NCI-H2107 (cell line): ENCODE measurements around the gene SMPDL3B.

Experiments used
- DNase-seq: peaks from one replicate; lab custom pipeline; 2025; lab: John Stamatoyannopoulos, UW

The SMPDL3B gene, protein sequence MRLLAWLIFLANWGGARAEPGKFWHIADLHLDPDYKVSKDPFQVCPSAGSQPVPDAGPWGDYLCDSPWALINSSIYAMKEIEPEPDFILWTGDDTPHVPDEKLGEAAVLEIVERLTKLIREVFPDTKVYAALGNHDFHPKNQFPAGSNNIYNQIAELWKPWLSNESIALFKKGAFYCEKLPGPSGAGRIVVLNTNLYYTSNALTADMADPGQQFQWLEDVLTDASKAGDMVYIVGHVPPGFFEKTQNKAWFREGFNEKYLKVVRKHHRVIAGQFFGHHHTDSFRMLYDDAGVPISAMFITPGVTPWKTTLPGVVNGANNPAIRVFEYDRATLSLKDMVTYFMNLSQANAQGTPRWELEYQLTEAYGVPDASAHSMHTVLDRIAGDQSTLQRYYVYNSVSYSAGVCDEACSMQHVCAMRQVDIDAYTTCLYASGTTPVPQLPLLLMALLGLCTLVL

DNA sequence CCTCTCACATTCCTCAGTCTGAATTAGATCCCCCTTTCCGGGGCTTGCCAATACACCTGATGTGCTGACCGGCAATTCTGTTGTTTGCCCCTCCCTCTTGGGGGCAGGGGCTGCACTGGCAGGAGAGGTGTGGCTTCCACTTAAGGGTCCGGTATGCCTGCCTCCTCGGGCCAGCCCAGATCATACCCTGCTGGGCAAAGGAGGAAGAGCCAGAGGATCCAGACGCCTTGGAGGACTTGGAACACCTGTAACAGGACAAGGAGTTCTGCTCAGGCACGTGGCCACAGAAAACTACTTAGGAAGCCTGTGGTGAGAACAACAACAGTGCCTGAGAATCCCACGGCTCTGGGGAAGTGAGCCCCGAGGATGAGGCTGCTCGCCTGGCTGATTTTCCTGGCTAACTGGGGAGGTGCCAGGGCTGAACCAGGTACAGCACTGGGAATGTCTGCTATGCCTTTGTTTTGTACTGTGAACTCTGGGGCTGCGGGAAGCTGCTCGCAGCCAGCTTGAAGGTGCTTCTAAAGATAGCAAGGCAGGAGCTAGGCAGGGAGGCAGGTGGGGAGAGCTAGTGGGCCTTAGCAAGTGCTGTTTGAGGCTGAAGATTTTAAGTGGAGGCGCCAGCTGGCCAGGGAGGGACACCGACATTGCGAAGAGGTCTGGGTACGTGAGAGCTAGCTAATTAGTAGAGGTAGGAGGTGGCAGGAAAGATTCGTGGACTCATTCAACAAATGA, at the start of gene SMPDL3B:
Gene SMPDL3B (plus strand): TSS at position 183 of the 732 bp plus-strand sequence. CDS start 184 bp downstream, at position 367.
- peak; percentile 72 for DNase-seq

DNA sequence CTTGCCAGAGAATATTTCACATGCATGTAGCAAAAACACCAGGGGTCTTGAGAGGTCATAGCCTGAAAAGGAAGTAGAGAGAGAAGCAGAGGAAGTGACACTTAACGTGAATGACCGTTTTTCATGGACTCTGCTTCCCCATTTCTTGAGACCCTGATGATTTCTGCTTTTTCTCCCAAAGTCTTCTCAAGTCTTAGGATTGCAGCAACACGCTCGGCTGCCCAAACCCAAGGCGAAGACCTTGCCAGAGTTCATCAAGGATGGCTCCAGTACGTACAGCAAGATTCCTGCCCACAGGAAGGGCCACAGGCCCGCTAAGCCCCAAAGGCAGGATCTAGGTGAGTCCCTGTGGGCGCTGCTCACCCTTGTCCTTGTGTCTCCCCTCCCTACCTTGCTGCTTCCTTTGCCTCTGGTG, 49.7 kb upstream of the SMPDL3B start:
- DNase-seq: no peak

DNA sequence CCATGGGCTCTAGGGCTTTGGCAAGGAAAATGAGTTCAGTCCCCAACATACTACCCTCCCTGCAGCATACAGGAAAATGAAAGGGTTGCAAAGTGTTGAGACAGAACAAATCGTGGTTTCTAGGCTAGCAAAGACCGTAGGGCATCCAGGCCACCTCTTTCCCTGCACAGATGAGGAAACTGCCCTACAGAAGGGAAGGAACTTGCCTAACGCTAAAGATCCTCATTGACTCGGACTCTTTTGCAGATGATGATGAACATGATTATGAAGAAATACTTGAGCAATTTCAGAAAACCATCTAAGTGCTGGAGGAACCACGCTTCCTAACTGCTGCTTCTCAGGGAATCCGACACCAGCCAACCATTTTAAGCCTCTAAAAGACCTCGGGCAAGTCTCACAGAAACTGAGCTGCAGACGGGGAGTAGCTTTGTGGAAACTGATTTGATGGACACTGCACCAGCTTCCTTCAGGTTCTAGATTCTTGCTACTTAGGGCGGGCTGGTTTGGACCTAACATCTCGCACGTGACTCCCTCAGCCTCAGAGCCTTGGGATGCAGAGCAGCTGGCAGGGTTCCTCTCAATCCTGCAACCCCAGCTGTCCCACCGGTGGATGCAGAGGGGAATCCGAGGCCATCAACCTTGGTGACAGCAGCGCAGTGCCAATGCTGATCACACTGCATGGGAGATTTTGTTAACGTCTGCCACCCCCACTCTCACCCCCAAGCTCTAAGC, 49.0 kb upstream of the SMPDL3B start:
- DNase-seq: no peak

- no peak for DNase-seq
Observed at GRCh38 chr1:27886353-27886679, 48.5 kb upstream of the SMPDL3B start.

DNA sequence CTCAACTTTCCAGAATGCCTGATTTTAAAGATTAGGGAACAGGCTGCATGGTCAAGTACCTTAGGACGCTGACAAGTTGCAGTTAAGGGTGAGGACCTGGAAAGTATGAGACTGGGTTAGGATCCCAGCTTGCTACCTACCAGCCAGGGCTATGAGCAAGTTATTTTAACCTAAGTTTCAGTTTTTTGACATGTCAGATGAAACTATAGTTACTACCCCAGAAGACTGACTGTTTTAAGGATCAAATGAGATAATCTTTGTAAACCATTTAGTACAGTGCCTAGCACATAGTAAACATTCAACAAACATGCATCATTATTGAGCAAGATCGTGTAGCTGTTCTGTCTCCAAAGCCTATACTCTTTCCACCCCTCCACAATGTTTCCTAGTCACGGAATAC, 48.1 kb upstream of the SMPDL3B start:
- no peak for DNase-seq

DNA sequence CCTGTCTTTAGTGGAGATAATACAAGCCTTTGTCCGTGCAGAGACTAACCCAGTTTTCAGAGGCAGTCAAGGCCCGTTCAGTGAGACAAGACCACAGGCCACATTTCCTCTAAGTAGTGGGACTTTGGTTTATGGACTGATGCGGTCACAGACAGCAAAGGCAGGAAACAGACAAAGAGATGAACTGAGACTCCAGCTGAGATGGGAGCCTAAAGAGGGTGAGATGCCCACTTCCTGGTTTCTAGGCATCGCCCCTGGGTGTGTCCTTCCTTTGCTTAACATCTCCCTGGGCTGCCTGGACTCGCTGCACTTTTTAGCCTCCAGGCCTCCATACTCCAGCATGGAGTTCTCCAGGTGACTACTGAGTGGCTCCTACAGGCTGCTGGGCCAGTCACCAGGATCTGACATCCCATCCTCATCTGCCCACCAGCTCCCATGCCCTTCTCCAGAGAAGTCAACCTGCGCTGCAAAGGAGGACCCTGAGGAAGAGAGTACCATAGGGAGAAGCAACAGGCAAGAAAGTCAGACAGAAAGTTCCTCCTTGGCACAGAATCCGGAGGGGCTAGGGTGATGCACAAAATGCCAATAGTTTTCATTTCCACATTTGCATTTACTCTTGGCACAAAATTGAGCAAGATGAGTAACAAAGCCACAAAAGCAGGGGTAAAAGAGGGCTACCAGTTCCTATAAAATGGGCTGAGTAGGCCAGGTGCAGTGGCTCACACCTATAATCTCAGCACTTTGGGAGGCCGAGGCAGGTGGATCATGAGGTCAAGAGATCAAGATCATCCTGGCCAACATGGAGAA, 47.4 kb upstream of the SMPDL3B start:
- no peak for DNase-seq

GRCh38 chr1:27889506-27889905, 45.3 kb upstream of the SMPDL3B start:
- DNase-seq: no peak

GRCh38 chr1:27891196-27891889, 43.5 kb upstream of the SMPDL3B start:
- DNase-seq: no peak

GRCh38 chr1:27894521-27894920, 40.3 kb upstream of the SMPDL3B start:
- DNase-seq: no peak

- no peak for DNase-seq
Observed at GRCh38 chr1:27906759-27907158, 28.0 kb upstream of the SMPDL3B start.

DNA sequence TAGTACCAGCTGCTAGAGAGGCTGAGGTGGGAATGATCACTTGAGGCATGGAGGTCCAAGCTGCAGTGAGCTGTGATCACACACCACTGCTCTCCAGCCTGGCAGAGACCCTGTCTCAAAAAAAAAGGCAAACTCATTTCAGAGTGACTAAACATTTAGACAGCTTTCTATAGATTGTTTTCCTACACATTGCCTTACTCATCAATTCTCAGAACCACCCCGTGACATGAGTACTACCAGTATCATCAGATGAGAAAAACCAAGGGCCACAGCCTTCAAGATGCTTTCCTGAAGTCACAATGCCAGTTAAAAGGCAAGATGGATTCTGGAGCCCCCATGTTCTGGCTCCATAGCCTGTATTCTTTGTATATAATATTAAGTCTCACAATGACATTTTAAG, 22.4 kb upstream of the SMPDL3B start:
- DNase-seq: no peak

- no peak for DNase-seq
Observed at GRCh38 chr1:27915082-27915575, 19.7 kb upstream of the SMPDL3B start.

GRCh38 chr1:27922272-27922671, 12.5 kb upstream of the SMPDL3B start:
- DNase-seq: no peak

DNA sequence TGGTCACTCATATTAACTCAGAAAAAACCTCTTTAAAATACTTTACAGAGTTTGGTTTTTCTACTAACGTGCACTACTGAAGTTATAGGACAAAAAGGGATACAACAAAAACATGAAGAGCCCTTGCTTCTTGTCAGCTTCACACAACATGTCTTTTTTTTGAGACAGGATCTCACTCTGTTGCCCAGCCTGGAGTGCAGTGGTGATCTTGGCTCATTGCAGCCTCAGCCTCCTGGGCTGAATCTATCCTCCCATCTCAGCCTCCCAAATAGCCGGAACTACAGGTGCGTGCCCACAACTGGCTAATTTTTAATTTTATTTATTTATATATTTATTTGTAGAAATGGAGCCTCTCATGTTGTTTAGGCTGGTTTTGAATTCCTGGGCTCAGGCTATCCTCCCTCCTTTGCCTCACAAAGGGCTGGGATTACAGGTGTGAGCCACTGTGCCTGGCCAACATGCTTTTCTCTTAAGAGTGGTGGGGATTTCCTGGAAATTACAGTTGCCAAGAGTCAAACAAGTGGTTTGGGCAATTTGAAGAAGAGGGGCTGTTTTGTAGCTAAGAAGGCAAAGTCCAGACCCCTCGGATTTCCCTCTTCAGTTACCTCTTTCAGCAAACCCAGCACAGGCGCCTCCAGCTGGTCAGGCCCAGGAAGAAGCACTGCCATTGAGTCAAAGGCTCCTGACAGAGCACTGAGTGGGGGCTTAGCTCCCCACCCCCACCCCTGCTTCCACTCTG, 6.4 kb upstream of the SMPDL3B start:
- no peak for DNase-seq

GRCh38 chr1:27931184-27931583, 3.6 kb upstream of the SMPDL3B start:
- DNase-seq: no peak

DNA sequence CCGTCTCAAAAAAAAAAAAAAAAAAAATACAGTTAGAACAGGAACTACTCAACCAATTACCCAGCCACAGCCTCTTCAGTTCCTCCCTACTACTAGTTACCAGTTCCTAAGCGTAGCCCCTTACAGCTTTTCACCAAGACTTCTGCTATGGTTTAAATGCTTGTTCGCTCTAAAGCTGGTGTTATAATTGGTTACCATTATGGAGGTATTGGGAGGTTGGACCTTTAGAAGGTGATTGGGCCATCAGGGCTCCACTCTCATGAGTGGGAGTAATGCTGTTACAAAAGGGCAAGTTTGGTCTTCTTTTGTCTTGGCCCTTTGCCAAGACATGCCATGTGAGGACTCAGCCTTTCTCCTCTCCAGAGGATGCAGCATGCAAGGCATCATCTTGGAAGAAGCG, 3.0 kb upstream of the SMPDL3B start:
- no peak for DNase-seq

DNA sequence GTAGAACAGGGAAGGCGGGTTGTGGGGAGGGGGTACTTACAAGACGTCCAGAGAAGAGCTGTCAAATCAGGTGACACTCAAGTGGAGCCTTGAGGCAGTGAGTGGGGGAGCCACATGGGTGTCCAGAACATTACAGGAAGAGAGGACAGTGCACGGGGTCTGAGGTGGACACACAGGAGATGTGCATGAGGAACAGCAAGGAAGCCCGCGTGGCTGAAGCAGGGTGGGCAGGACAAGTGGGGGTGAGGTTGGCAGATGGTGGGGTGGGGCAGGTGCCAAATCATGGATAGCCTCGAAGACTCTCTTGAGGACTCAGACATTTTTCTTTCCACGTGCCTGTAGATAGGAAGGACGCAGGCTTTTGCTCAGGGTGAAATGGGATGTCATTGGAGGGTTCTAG, 921 bp downstream of the SMPDL3B start:
- DNase-seq: no peak

GRCh38 chr1:27936370-27936769, 1.6 kb downstream of the SMPDL3B start:
- no peak for DNase-seq

GRCh38 chr1:27937524-27937836, 2.7 kb downstream of the SMPDL3B start:
- no peak for DNase-seq

DNA sequence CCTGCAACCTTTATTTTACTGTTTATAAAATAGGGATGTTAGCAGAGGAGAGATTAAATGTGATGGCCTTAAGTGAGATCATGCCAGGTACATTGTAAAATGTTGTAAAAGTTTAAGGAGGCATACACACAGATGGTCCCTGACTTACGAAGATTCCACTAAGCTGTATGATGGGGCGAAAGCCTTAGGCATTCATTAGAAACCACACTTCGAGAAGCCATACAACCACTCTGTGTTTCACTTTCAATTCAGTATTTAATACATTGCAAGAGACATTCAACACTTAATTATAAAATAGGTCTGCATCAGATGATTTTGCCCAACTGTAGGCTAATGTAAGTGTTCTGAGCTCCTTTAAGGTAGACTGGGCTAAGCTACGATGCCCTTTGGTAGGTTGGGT, 3.7 kb downstream of the SMPDL3B start:
- DNase-seq: no peak

DNA sequence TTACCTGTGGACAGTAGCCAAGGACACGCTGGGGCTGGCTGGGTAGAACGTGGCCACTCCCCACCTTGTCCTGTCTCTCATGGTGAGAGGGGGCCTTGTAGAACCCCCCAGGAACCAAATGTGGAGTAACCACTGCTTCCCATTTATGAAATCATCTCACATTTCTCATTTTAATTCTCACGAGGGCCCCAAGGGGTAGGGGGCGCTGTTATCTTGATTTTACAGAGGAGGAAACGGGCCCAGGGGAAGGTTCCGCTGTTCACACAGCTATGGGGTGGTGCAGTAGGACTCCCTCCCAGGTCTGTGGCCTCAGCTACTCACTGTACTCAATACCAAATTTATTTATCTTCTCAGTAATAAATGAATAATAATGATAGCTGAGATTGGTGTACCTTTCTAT, 5.5 kb downstream of the SMPDL3B start:
- no peak for DNase-seq
